GM19455 (cell line): ENCODE measurements around the gene ANAPC5.

Source experiments
- ATAC-seq: cut with Tn5 transposase; IDR thresholded peaks from one replicate; pipeline ENCODE4 v1.9.1; 2021; ENCODE audit not compliant: unreplicated experiment

Gene ANAPC5

GRCh38 chr12:121259074-121259473, 93.1 kb downstream of the ANAPC5 start:
- no peak for ATAC-seq
